Keratinocyte (primary cell): Measurements from ENCODE around the gene FOXK1. TPM values are rescaled to one million over a fixed set of nuclear protein-coding genes. Genes with fewer than 3 reads are reported as not detected.
"Not testable (repeated sequence)": the region's sequence is repeated elsewhere in the genome, so short reads cannot be mapped to it uniquely, and the experiment has no call there.

Experiments used
- DNase-seq: peaks from one replicate; pipeline ENCODE4 v3.0.0-alpha.2; 2011; ENCODE audit warnings: low read depth, missing footprints, low spot score
- FAIRE-seq: peaks from 2 replicates; lab custom pipeline; 2011; peaks lifted over from hg19 to GRCh38; lab: Jason Lieb, UNC
- H2AFZ ChIP-seq: 2 replicates; pipeline ENCODE4 v1.6.0; 2012; ENCODE audit warnings: low read length, control low read depth, inconsistent platforms; ENCODE audit not compliant: control insufficient read depth
- H3K27ac ChIP-seq: 2 replicates; pipeline ENCODE4 v1.5.1; 2011; ENCODE audit warnings: low read length; ENCODE audit not compliant: control insufficient read depth, insufficient read depth
- H3K27me3 ChIP-seq: 3 replicates; pipeline ENCODE4 v1.6.0; 2011; ENCODE audit warnings: low read length; ENCODE audit not compliant: control insufficient read depth, insufficient read depth; ENCODE audit errors: extremely low read depth
- H3K36me3 ChIP-seq, 2 experiments: 2 replicates in 1 of 2; 3 replicates in 1 of 2; pipeline ENCODE4 v1.5.1; 2011; ENCODE audit warnings: low read length in 2 of 2, mild to moderate bottlenecking in 1 of 2; ENCODE audit not compliant: control insufficient read depth in 2 of 2, insufficient read depth in 2 of 2; ENCODE audit errors: extremely low read depth in 1 of 2
- H3K4me1 ChIP-seq: 3 replicates; pipeline ENCODE4 v1.5.1; 2011; ENCODE audit warnings: low read length; ENCODE audit not compliant: control insufficient read depth, insufficient read depth; ENCODE audit errors: extremely low read depth
- H3K4me2 ChIP-seq: 3 replicates; pipeline ENCODE4 v1.6.0; 2011; ENCODE audit warnings: low read depth, low read length; ENCODE audit not compliant: control insufficient read depth, insufficient read depth; ENCODE audit errors: extremely low read depth
- H3K4me3 ChIP-seq, 3 experiments: fragments of 200-600 bp in 1 of 3; sonication (generic) in 1 of 3; 2 replicates in 2 of 3; 3 replicates in 1 of 3; pipeline ENCODE4 v1.5.1; 2011 to 2016; ENCODE audit warnings: low read length in 3 of 3, mild to moderate bottlenecking in 3 of 3, control low read depth in 2 of 3, inconsistent platforms in 1 of 3, low read depth in 1 of 3, mixed read lengths in 1 of 3, mixed run types in 1 of 3, moderate library complexity in 1 of 3; ENCODE audit not compliant: control insufficient read depth in 2 of 3, insufficient read depth in 2 of 3; ENCODE audit errors: extremely low read depth in 1 of 3
- H3K79me2 ChIP-seq: 2 replicates; pipeline ENCODE4 v1.6.0; 2012; ENCODE audit warnings: low read length; ENCODE audit not compliant: control insufficient read depth, insufficient read depth
- H3K9ac ChIP-seq: 3 replicates; pipeline ENCODE4 v1.6.0; 2011; ENCODE audit warnings: low read length; ENCODE audit not compliant: control insufficient read depth, insufficient read depth; ENCODE audit errors: extremely low read depth
- H3K9me1 ChIP-seq: 3 replicates; pipeline ENCODE4 v1.6.0; 2011; ENCODE audit warnings: low read length; ENCODE audit not compliant: control insufficient read depth, insufficient read depth; ENCODE audit errors: extremely low read depth
- H3K9me3 ChIP-seq: 2 replicates; pipeline ENCODE4 v1.5.1; 2012; ENCODE audit warnings: low read depth, low read length; ENCODE audit not compliant: control insufficient read depth
- H4K20me1 ChIP-seq: 3 replicates; pipeline ENCODE4 v1.6.0; 2011; ENCODE audit warnings: low read length; ENCODE audit not compliant: control insufficient read depth, insufficient read depth; ENCODE audit errors: extremely low read depth
- EZH2 ChIP-seq: IDR thresholded peaks from one replicate; pipeline ENCODE4 v1.6.1; 2012; ENCODE audit warnings: inconsistent platforms, mild to moderate bottlenecking, low read length, moderate library complexity
- dilution Hi-C: fragments of 300-500 bp; cut with MboI; formaldehyde crosslinking; loops from one replicate; pipeline ENCODE4 v1.7.0; 2020; ENCODE audit warnings: low sequenced_read_pairs; ENCODE audit not compliant: extremely low pct_ligation_motif_present
- polyA plus RNA-seq, 5 experiments: library from polyadenylated mRNA; depleted of rRNA in 3 of 5; stranded (reverse) in 3 of 5; stranded (forward) in 1 of 5; unstranded in 1 of 5; fragments of >200 nt; gene quantifications; 1 replicate in 1 of 5; 2 replicates in 3 of 5; 3 replicates in 1 of 5; pipeline versions ENCODE4 v1.2.1 to v1.2.3, GENCODE V29; 2011 to 2012; ENCODE audit warnings: missing spikeins in 2 of 5, low read depth in 1 of 5, low replicate concordance in 1 of 5
- TF ChIP-seq, protein P1 (sequence below), 3 experiments: IDR thresholded peaks in 1 of 3; conservative IDR thresholded peaks in 1 of 3; optimal IDR thresholded peaks in 1 of 3; 2 replicates in 2 of 3; 3 replicates in 1 of 3; pipeline versions ENCODE3 to v1.5.1; 2011; ENCODE audit warnings: low read length in 3 of 3, mild to moderate bottlenecking in 3 of 3, moderate library complexity in 2 of 3, control low read depth in 1 of 3, inconsistent platforms in 1 of 3; ENCODE audit not compliant: insufficient read depth in 2 of 3; ENCODE audit errors: extremely low read depth in 1 of 3

Gene FOXK1
- polyA plus RNA-seq, 1 donor (not counting 4 experiments of a cell fraction or from before 2014, with no cell fraction given), result 4.4 TPM

DNA sequence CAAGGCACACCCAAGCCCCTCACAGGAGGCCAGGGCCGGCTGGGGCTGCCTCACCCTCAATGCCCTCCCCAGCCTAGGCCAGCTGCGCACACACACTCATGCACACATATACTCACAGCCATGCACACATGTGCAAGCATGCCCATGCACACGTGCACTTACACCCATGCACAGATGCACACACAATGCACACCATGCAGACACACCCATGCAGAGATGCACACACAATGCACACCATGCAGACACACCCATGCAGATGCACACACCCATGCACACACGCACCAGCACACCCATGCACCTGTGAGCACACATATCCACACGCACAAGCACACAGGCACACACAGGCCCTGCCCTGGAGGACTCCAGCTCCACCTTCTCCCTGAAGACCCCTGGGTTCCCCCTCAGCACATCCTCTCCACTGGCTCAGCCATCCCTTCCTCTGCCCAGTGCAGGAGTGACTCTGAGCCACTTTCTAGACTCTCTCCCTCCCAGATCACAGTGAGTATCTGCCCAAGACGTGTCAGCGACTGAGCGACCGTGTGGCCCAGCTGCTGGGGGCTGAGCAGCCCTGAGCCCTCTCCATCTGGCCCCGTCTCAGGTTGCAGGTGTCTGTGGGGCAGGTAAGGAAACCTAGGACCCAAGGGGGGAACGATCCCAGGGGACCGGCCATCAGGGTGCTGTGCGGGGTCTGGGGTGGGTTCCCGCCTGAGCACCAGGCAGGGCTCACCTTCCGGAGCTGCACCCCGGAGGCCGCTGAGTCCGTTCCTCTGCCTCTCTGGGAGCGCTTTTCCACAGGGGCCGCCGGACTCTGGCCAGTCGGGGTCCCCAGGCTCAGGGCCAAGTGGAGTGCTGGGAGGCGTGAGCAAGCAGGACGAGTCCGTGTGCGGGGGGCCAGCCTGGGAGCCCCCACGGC lies 119.1 kb downstream of the FOXK1 start:
- dilution Hi-C loops, result no loop called here
- H3K4me2 ChIP-seq, result no peak overlapping the region
- no peaks in the 10 kb centered on the region for H4K20me1 ChIP-seq
- no peaks in the 10 kb centered on the region for H3K79me2 ChIP-seq
- H2AFZ ChIP-seq, result no peak overlapping the region
- no peak overlapping the region for H3K4me3 ChIP-seq
- no peak for FAIRE-seq
- no peaks in the 10 kb centered on the region for H3K4me1 ChIP-seq
- H3K9me3 ChIP-seq, result no peaks in the 10 kb centered on the region
- no peak overlapping the region for H3K9ac ChIP-seq
- H3K9me1 ChIP-seq, result no peaks in the 10 kb centered on the region
- TF ChIP-seq, protein P1, sequence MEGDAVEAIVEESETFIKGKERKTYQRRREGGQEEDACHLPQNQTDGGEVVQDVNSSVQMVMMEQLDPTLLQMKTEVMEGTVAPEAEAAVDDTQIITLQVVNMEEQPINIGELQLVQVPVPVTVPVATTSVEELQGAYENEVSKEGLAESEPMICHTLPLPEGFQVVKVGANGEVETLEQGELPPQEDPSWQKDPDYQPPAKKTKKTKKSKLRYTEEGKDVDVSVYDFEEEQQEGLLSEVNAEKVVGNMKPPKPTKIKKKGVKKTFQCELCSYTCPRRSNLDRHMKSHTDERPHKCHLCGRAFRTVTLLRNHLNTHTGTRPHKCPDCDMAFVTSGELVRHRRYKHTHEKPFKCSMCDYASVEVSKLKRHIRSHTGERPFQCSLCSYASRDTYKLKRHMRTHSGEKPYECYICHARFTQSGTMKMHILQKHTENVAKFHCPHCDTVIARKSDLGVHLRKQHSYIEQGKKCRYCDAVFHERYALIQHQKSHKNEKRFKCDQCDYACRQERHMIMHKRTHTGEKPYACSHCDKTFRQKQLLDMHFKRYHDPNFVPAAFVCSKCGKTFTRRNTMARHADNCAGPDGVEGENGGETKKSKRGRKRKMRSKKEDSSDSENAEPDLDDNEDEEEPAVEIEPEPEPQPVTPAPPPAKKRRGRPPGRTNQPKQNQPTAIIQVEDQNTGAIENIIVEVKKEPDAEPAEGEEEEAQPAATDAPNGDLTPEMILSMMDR (optimal IDR thresholded peaks at IDR 0.05 in 1 of 3, IDR thresholded peaks at IDR 0.05 in 1 of 3, conservative IDR thresholded peaks at IDR 0.05 in 1 of 3; ENCODE audit: extremely low read depth in 1 of 3, insufficient read depth in 2 of 3, low read length in 3 of 3), result no peak
- no peak for TF ChIP-seq EZH2
- H3K27me3 ChIP-seq, result peaks cover 12% of the 10 kb centered on the region
- DNase-seq, result no peak
- no peaks in the 10 kb centered on the region for H3K36me3 ChIP-seq
- H3K27ac ChIP-seq, result no peak overlapping the region

DNA sequence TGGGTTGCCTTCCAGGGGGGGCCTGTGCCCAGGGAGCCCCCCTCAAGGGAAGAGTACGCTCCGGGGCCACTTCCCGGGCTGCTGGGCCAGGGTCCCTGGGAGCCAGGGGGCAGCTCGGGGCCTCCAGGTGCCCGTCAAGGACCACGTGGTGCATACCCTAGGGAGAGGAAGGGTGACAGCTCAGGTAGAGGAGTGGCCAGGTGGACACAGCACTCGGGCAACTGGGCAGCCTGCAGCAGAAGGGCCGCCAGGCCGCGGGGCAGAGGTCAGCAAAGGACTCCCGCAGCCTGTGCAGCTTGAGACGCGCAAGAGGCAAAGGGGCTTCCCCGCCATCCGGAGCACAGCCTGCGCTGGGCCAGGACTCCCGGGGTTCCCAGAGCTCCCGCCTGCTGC lies 119.7 kb downstream of the FOXK1 start:
- dilution Hi-C loops, result no loop called here
- peaks cover 18% of the 10 kb centered on the region for H3K27me3 ChIP-seq
- no peaks in the 10 kb centered on the region for H4K20me1 ChIP-seq
- DNase-seq (no peak), FAIRE-seq (no peak)
- no peak overlapping the region for H3K9ac ChIP-seq
- no peaks in the 10 kb centered on the region for H3K79me2 ChIP-seq
- no peaks in the 10 kb centered on the region for H3K4me1 ChIP-seq
- H2AFZ ChIP-seq, result no peak overlapping the region
- H3K9me3 ChIP-seq, result no peaks in the 10 kb centered on the region
- no peak overlapping the region for H3K4me2 ChIP-seq
- H3K36me3 ChIP-seq, result no peaks in the 10 kb centered on the region
- H3K9me1 ChIP-seq, result no peaks in the 10 kb centered on the region
- H3K27ac ChIP-seq, result no peak overlapping the region
- TF ChIP-seq EZH2, result no peak
- TF ChIP-seq, protein P1 (optimal IDR thresholded peaks at IDR 0.05 in 1 of 3, IDR thresholded peaks at IDR 0.05 in 1 of 3, conservative IDR thresholded peaks at IDR 0.05 in 1 of 3; ENCODE audit: extremely low read depth in 1 of 3, insufficient read depth in 2 of 3, low read length in 3 of 3), result no peak
- H3K4me3 ChIP-seq, result no peak overlapping the region

DNA sequence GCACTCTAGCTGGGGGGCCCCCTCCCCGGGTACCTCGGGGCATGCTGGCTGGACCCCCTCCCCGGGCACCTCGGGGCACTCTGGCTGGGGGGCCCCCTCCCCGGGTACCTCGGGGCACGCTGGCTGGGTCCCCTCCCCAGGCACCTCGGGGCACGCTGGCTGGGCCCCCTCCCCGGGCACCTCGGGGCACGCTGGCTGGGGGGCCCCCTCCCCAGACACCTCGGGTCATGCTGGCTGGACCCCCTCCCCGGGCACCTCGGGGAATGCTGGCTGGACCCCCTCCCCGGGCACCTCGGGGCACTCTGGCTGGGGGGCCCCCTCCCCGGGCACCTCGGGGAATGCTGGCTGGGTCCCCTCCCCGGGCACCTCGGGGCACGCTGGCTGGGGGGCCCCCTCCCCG lies 120.5 kb downstream of the FOXK1 start:
- H3K27me3 ChIP-seq, result peaks cover 24% of the 10 kb centered on the region
- H3K79me2 ChIP-seq, dilution Hi-C loops, H3K27ac ChIP-seq, H2AFZ ChIP-seq, H3K36me3 ChIP-seq, H3K9ac ChIP-seq, H3K4me1 ChIP-seq, H3K4me2 ChIP-seq, H3K4me3 ChIP-seq, H3K9me1 ChIP-seq, FAIRE-seq, H3K9me3 ChIP-seq, H4K20me1 ChIP-seq, DNase-seq: not testable (repeated sequence)
